Activated T-cell treated with anti-CD3 and anti-CD28 coated beads, Interleukin-2, amount 50 U/mL, for 4 hours (primary cell): ENCODE data around the gene USP28. TPM values are rescaled to one million over a fixed set of nuclear protein-coding genes. Genes with fewer than 3 reads are reported as not detected.
"Not testable (repeated sequence)": the region's sequence is repeated elsewhere in the genome, so short reads cannot be mapped to it uniquely, and the experiment has no call there.

Experiments
- ATAC-seq, 2 donors: fragments of 200-7000 bp; cut with Tn5 transposase; one replicate each; pipeline ENCODE4 v1.10.0; 2021
- DNase-seq: peaks from one replicate; pipeline ENCODE4 v3.0.0-alpha.2; 2020
- H3K27me3 Mint-ChIP-seq: one replicate; pipeline ENCODE4 v1.8.0; 2021; ENCODE audit warnings: low read depth, mixed read lengths
- H3K36me3 Mint-ChIP-seq: one replicate; pipeline ENCODE4 v1.8.0; 2022; ENCODE audit warnings: mixed read lengths; ENCODE audit not compliant: insufficient read depth
- H3K4me1 Mint-ChIP-seq: one replicate; pipeline ENCODE4 v1.8.0; 2021; ENCODE audit warnings: low read depth, mixed read lengths
- H3K4me3 Mint-ChIP-seq: one replicate; pipeline ENCODE4 v1.8.0; 2021; ENCODE audit warnings: mild to moderate bottlenecking, moderate library complexity, mixed read lengths
- H3K9me3 Mint-ChIP-seq: one replicate; pipeline ENCODE4 v1.8.0; 2021; ENCODE audit warnings: mixed read lengths
- total RNA-seq, 3 donors: library from RNA; stranded (reverse); gene quantifications; one replicate each; pipeline ENCODE4 v1.2.1, GENCODE V29; 2021

The USP28 gene
- total RNA-seq, 3 donors from 2014 or later: 3.7 to 4.8 (median 4.4) TPM

DNA sequence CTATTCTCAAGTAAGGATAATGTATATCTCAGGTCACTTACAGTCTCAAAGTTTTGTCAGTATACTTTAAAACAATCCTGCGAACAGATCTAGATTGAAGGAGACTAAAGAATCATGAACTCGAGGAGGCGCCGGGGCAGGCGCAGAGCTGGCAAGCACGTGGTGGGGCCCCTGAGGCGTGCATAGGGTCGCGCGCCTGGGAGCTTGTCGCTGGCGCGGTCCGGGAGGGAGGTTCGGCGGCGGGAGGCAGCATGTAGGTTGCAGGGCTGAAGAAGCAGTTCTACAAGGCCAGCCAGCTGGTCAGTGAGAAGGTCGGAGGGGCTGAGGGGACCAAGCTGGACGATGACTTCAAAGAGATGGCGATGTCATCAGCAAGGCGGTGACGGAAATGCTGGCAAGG is 86.4 kb downstream of the USP28 start:
- not testable (repeated sequence) for H3K4me1 Mint-ChIP-seq, ATAC-seq, H3K36me3 Mint-ChIP-seq, H3K9me3 Mint-ChIP-seq, H3K4me3 Mint-ChIP-seq, DNase-seq
- H3K27me3 Mint-ChIP-seq: peaks cover 14% of the 10 kb centered on the region

DNA sequence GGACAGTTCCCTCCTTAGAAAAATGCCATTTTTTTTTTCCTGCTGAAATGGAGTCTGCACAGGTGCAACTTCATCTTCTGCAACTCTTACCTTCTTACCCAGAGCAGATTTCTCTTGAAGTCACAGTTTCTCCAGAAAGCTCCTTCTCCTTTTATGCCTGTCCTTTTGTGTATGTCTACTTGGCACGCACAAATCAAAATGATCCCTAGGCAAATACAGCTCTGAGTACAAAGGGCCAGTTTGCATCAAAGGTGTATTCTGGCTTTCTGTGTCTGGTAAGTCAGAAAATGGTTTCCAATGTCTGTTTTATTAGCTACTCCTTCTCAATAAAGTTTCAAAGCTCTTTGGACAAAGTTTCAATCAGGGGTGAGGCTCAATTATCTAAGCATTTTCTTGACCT is 93.2 kb downstream of the USP28 start:
- DNase-seq (no peak), ATAC-seq (no peak)
- Mint-ChIP-seq H3K4me3 (no peak overlapping the region), H3K4me1 (no peaks in the 10 kb centered on the region), H3K27me3 (peaks cover 28% of the 10 kb centered on the region), H3K9me3 (no peaks in the 10 kb centered on the region), H3K36me3 (no peaks in the 10 kb centered on the region)

DNA sequence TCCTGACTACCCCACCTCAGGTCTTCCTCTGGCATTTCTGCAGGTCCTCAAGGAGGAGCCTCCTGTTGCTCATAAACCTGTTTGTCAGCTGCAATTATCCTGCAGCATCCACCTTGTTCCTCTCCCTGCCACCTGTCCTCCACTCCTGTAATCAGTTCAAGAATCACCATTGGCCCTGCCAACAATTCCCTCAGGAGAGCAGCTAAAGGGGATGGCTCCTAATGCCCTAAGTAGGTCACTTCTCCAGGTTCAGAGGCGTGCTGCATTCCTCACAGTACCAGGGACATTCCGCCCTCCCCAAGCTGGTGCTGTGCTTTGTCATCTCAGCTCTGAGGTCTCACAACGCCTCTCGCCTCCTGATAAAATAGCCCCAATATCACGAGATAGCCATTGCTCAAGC is 93.7 kb downstream of the USP28 start:
- Mint-ChIP-seq H3K4me3 (no peak overlapping the region), H3K9me3 (no peaks in the 10 kb centered on the region), H3K36me3 (no peaks in the 10 kb centered on the region), H3K4me1 (no peaks in the 10 kb centered on the region), H3K27me3 (peaks cover 24% of the 10 kb centered on the region)
- ATAC-seq: no peak
- DNase-seq: no peak

DNA sequence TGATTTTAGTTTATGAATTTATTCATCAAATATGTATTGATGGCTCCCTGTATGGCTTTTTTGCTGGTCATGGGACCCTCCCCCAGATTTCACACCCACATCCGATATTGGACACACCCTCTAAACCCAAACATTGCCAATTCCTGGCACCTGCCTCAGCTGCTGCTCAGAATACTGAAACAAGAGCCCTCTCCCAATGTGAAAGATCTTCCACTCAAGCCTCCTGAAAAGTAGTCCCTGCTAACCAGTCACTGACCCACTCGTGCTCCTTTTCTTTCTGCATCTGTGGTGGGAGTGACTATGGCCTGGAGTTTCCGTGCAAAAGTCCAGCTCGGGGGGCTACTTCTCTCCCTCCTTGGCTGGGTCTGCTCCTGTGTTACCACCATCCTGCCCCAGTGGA is 95.9 kb downstream of the USP28 start, which contains the start of gene CLDN25:
Gene CLDN25, plus strand, starts transcription at position 301 of the 400 bp plus-strand sequence. Its CDS starts 0 bp downstream, at position 301.
- H3K9me3 Mint-ChIP-seq: no peaks in the 10 kb centered on the region
- H3K4me1 Mint-ChIP-seq: peaks cover under 1% of the 10 kb centered on the region
- DNase-seq (no peak), ATAC-seq (no peak)
- no peak within 1 kb of the TSS for H3K4me3 Mint-ChIP-seq
- peaks cover 22% of the 10 kb centered on the region for H3K27me3 Mint-ChIP-seq
- H3K36me3 Mint-ChIP-seq: no peaks in the 10 kb centered on the region

DNA sequence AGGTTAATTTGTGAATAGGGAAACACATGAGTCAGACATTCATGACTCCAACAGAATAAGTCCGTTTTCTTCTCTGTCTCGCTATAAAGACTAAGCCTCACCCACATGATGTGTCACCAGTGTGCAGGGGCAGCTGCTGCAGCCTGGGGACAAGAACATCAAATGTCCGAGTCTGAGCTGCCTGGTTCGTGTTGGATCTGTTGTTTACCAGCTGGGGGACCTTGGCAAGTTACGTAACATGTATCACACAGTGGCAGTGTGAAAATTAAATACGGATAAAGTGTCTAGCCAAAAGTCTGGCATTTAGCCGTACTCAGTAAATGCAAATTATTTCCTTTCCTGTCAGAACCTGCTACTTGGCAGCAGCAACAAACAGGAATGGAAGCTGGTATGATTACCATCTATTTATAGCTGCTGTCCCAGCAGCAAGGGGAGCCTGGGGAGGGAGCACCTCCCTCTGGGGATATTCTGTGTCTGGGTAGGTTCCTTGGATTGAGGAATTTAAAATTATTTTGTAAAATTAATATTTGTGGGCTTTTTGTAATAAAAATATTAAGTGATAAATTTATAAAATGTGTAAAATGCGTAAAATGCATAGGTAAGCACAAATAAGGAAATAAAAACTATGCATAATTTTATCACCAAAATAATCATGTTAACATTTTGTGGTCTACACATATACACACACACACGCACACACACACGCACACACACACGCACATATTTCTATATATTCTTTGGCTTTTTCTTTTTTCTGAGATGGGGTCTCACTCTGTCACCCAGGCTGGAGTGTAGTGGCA is 97.1 kb downstream of the USP28 start:
- H3K9me3 Mint-ChIP-seq: no peaks in the 10 kb centered on the region
- no peak for DNase-seq
- no peak for ATAC-seq

DNA sequence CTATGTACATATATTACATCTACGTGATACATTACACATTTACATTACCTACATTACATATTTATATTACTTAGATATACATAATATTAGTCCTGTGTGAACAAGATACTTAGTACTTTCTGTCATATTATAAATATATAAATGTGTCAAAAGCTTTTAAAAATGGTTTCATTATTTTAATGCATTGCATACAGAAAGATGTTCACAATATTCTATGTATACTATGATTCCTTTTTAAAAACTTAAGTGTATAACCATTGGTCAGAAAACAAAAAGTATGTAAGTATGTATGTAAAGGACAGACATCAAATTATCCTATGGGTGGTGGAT is 101.2 kb downstream of the USP28 start:
- Mint-ChIP-seq H3K4me1 (peaks cover 16% of the 10 kb centered on the region), H3K9me3 (no peaks in the 10 kb centered on the region), H3K27me3 (peaks cover 2% of the 10 kb centered on the region), H3K4me3 (peak overlapping the region; percentile 97), H3K36me3 (no peaks in the 10 kb centered on the region)
- ATAC-seq: no peak
- no peak for DNase-seq

More for the DNA sequence above, 97.1 kb downstream of the USP28 start:
- no peaks in the 10 kb centered on the region for H3K36me3 Mint-ChIP-seq
- H3K27me3 Mint-ChIP-seq: peaks cover 19% of the 10 kb centered on the region
- no peak overlapping the region for H3K4me3 Mint-ChIP-seq
- peaks cover 4% of the 10 kb centered on the region for H3K4me1 Mint-ChIP-seq

DNA sequence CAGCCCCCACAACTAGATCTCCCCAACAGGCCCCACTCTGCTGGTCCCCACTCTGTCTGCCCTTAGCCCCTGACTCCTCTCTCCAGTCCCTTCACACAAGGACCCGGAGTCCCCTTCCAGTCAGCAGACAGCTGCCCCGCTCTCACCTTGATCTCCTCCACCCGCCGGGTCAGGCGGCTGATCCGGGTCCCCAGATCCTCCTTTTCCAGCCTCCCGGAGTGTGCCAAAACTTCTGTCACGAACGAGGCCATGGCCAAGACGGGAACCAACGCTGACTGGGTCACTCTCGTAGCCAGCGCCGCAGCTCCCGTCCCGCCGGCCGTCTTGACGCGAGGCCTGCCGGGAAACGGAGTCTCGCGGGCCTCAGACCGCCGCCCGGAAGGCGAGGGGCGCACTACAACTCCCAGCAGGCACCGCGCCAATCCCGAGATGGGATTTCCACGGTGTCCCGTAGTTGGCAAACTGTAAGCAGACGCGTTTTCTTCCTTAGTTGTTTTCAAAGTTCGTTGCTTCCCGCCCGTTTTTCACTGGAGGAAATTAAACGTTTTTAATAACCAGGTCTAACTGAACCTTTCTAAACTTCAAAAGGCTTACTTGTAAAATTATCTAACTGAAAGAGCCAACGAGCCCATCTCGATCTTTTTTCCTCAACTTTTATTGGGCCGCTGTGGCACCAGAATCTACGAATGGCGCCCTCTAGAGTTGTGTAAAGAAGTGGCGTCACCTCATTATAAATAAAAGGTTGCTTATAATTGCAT is 101.8 kb downstream of the USP28 start, which contains the start of gene ZW10:
Gene ZW10, minus strand, starts transcription at position 277 of the 758 bp plus-strand sequence. Its CDS starts 26 bp downstream, at position 251.
- Mint-ChIP-seq H3K36me3 (peaks cover 1% of the 10 kb centered on the region), H3K9me3 (no peaks in the 10 kb centered on the region), H3K27me3 (peaks cover 2% of the 10 kb centered on the region), H3K4me3 (peak within 1 kb of the TSS; percentile 97), H3K4me1 (peaks cover 16% of the 10 kb centered on the region)
- DNase-seq: peak; percentile 85
- ATAC-seq: peak; percentile 99

DNA sequence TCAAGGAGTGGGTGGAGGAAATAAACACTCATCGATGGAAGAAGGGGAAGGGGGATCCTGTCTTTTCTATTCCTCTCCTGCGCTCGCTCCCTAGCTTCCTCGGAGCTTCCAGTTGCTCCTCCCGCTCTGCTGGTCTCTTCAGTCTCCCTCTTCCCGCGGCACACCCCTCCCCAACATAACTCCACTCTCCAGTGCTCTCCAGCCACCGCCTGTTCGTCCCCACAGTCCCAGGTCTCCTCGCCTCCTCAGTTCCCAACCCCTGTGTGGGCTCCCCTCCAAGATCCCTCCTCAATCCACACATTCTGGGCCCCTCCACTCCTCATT is 102.3 kb downstream of the USP28 start:
- Mint-ChIP-seq H3K4me1 (peaks cover 16% of the 10 kb centered on the region), H3K27me3 (peaks cover 2% of the 10 kb centered on the region), H3K36me3 (peaks cover 2% of the 10 kb centered on the region), H3K4me3 (peak overlapping the region; percentile 97), H3K9me3 (no peaks in the 10 kb centered on the region)
- ATAC-seq (no peak), DNase-seq (no peak)

DNA sequence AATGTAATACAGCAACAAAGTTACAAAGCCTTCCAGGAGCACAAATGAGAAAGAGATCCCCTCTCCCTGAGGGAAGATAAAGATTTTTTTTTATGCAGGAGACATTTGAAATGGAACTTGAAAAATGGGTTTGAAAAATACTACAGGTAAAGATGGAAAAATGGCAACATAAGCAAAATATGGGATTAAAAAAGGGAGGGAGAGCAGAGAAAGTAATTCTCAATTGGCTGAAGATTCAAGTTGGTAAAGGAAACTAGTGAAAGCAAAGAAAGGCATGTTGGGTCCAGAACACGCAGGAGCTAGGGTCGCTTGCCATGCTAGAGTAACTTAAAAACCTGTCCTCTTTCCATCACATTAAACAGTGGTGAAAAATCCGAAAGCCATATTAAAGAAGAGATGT is 103.4 kb downstream of the USP28 start:
- Mint-ChIP-seq H3K4me1 (peaks cover 19% of the 10 kb centered on the region), H3K36me3 (peaks cover 10% of the 10 kb centered on the region), H3K27me3 (no peaks in the 10 kb centered on the region), H3K9me3 (no peaks in the 10 kb centered on the region), H3K4me3 (peak overlapping the region; percentile 97)
- ATAC-seq (no peak), DNase-seq (no peak)

DNA sequence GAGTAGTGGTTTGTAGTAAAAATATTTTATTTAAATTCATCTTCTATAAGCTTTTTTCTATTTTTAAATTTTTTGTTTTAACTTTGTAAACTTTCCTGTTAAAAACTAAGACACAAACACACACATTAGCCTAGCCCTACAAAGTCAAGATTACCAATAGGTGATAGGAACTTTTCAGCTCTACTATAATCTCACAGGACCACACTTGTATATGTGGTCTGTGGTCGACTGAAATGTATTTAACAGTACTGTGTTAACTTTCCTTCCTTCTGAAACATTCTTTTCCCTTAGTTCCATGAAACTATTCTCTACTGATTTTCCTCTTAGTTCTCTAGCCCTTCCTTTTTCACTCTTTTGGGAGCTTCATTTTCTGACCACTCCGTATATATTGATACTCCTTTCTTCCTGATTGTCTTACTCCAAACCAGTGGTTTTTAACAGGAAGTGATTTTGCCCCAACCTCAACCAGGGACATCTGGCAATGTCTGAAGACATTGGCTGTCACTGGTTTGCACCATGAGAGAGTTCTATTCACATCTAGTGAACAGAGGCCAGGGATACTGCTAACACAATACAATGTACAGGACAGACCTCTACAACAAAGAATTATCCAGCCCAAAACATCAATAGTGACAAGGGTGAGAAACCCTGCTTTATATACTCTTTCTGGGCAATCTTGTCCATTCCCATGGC is 110.7 kb downstream of the USP28 start:
- Mint-ChIP-seq H3K27me3 (no peaks in the 10 kb centered on the region), H3K4me1 (peaks cover 12% of the 10 kb centered on the region)

DNA sequence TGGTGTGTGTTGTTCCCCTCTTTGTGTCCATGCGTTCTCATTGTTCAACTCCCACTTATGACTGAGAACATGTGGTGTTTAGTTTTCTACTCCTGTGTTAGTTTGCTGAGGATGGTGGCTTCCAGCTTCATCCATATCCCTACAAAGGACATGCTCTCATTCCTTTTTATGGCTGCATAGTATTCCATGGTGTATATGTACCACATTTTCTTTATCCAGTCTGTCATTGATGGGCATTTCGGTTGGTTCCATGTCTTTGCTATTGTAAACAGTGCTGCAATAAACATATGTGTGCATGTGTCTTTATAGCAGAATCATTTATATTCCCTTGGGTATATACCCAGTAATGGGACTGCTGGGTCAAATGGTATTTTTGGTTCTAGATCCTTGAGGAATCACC is 112.3 kb downstream of the USP28 start:
- not testable (repeated sequence) for DNase-seq, H3K27me3 Mint-ChIP-seq, ATAC-seq, H3K4me3 Mint-ChIP-seq, H3K9me3 Mint-ChIP-seq
- H3K4me1 Mint-ChIP-seq: peaks cover 12% of the 10 kb centered on the region
- H3K36me3 Mint-ChIP-seq: peaks cover 49% of the 10 kb centered on the region

More for the DNA sequence above, 110.7 kb downstream of the USP28 start:
- no peaks in the 10 kb centered on the region for H3K9me3 Mint-ChIP-seq
- peaks cover 44% of the 10 kb centered on the region for H3K36me3 Mint-ChIP-seq
- no peak overlapping the region for H3K4me3 Mint-ChIP-seq
- DNase-seq (no peak), ATAC-seq (no peak)

DNA sequence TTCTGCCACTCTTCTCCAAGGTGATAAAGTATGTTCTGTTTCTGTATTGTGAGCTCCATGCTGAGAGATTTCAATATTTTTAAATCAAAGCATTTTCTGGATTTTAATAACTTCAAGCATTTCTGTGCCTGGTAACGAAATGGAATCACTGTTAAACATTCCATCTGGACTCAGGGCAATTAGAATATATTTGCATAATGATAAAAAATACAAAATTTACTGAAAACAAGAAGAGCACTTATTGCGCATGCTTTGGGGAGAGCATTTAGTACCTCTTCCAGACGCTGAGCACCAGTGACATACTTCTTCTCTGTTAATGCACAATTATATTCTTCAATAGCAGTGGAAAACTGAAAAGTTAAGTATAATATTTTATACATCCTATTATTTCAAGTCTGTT is 115.1 kb downstream of the USP28 start:
- no peak for ATAC-seq
- H3K36me3 Mint-ChIP-seq: peaks cover 47% of the 10 kb centered on the region

DNA sequence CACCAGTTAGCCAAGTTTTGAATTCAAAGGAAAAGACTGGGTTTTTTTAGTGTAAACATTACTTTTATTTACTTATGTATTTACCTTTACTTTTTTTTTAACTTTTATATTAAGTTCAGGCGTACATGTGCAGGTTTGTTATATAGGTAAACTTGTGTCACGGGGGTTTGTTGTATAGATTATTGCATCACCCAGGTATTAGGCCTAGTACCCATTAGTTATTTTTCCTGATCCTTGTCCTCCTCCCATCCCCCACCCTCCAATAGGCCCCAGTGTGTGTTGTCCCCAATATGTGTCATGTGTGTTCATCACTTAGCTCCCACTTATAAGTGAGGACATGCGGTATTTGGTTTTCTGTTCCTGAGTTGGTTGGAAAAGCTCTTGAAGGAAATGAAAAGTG is 122.4 kb downstream of the USP28 start:
- no peak for DNase-seq
- no peak for ATAC-seq
- Mint-ChIP-seq H3K4me1 (no peaks in the 10 kb centered on the region), H3K36me3 (peaks cover 15% of the 10 kb centered on the region), H3K4me3 (no peak overlapping the region), H3K9me3 (no peaks in the 10 kb centered on the region), H3K27me3 (no peaks in the 10 kb centered on the region)

More for the DNA sequence above, 115.1 kb downstream of the USP28 start:
- Mint-ChIP-seq H3K4me3 (no peak overlapping the region), H3K9me3 (no peaks in the 10 kb centered on the region), H3K27me3 (no peaks in the 10 kb centered on the region), H3K4me1 (peaks cover 8% of the 10 kb centered on the region)
- no peak for DNase-seq
